ENCODE results near the gene AFG1L. TPM values are rescaled to one million over a fixed set of nuclear protein-coding genes. Genes with fewer than 3 reads are reported as not detected.
"Not testable (repeated sequence)": the region's sequence is repeated elsewhere in the genome, so short reads cannot be mapped to it uniquely, and the experiment has no call there.

AFG1L gene
- total RNA-seq, 1 experiment from 2014 or later, result 7.2 TPM

DNA sequence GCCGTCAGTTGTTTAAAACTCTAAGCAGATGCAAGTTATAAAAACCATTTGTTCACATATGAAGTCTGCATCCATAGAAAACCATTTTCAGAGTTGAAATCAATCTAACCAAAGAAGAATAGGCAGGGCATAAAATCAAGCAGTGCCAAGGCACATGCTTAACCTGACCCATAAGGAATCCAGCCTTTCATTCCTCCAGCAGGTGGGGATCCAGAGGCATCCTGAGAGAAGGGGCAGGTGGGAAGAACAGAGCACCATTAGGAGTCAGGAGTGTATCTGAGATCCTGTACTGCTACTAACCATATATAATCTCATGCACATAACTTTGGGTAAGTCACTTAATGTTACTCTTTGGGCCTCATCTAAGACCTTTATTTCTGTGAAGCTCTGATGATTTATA, 236.5 kb downstream of the AFG1L start:
- H3K9me3 Mint-ChIP-seq (ENCODE audit: unreplicated experiment), result no peaks in the 10 kb centered on the region
- Histone ChIP-seq H3K4me3 (ENCODE audit: low read depth, low read length) (no peak overlapping the region), H3K36me3 (ENCODE audit: control insufficient read depth, insufficient read depth, low read length) (no peaks in the 10 kb centered on the region), H3K4me1 (no peaks in the 10 kb centered on the region), H3K27me3 (replicated peaks; ENCODE audit: control insufficient read depth, insufficient read depth, low read length) (no peaks in the 10 kb centered on the region), H3K9me3 (no peaks in the 10 kb centered on the region)
- peak in 1 of 2 experiments; percentile 17 for DNase-seq
- intact Hi-C loops (cut with micrococcal nuclease; ENCODE audit: unreplicated experiment), result no loop called here
- no peak overlapping the region for H3K4me3 Mint-ChIP-seq (ENCODE audit: unreplicated experiment)
- ChIA-PET POLR2A (no interaction called here), CTCF (interaction anchor here (1.1 kb wide), 1 partner anchor 11 kb away, joined by 3 read pairs; no protein-coding TSS in a partner anchor)
- no peaks in the 10 kb centered on the region for H3K27me3 Mint-ChIP-seq (ENCODE audit: insufficient read depth, unreplicated experiment)
- H3K4me1 Mint-ChIP-seq (ENCODE audit: low read depth, unreplicated experiment), result no peaks in the 10 kb centered on the region
- H3K36me3 Mint-ChIP-seq (ENCODE audit: insufficient read depth, unreplicated experiment), result no peaks in the 10 kb centered on the region
- BruUV-seq (replicated peaks), result no TSS peak
- TF ChIP-seq CTCF (IDR thresholded peaks at IDR 0.05; ENCODE audit: insufficient read depth in 1 of 2, low read depth in 1 of 2, low read length in 1 of 2, severe bottlenecking in 1 of 2, unreplicated experiment in 1 of 2), result peak; percentile 12 to 14
- H3K27ac Mint-ChIP-seq (ENCODE audit: unreplicated experiment), result no peak overlapping the region

DNA sequence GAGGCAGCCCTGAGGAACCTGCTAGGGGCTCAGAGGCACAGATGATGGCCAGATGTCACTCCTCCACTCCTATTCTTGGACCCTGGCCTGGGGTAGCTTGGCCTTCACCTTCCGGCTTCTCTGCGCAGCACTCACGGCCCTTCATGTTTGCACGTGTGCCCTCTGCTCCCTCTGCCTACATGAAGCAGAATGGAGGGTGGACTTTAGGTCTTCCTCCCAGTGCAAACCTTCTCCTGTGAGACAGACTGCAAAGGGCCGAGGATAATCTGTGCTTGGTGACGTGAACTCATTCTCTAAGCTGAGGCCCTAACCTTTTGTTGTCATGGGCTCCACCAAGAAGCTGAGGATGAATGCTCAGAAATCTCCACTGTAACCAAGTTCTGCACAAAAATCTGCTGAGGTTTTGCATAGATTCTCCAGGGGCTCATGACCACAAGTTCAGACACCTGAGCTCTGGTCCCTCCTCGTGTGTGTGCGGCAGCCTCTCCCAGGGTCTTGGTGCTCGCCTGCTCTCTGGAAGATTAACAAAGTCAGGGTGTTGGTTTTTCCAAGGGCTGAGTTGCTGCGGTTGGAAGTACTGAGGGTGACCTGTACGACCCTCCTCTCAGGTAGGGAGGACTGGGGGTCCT, 240.4 kb downstream of the AFG1L start:
- no peaks in the 10 kb centered on the region for H3K27me3 ChIP-seq (replicated peaks; ENCODE audit: control insufficient read depth, insufficient read depth, low read length)
- POLR2A ChIA-PET, result no interaction called here
- CTCF ChIA-PET, result no interaction called here
- no TSS peak for BruUV-seq (replicated peaks)
- intact Hi-C loops (cut with micrococcal nuclease; ENCODE audit: unreplicated experiment), result no loop called here
- no peaks in the 10 kb centered on the region for H3K27me3 Mint-ChIP-seq (ENCODE audit: insufficient read depth, unreplicated experiment)
- no peak for DNase-seq
- no peaks in the 10 kb centered on the region for H3K36me3 ChIP-seq (ENCODE audit: control insufficient read depth, insufficient read depth, low read length)
- no peak overlapping the region for H3K27ac Mint-ChIP-seq (ENCODE audit: unreplicated experiment)
- TF ChIP-seq CTCF (IDR thresholded peaks at IDR 0.05; ENCODE audit: insufficient read depth in 1 of 2, low read depth in 1 of 2, low read length in 1 of 2, severe bottlenecking in 1 of 2, unreplicated experiment in 1 of 2), result no peak
- H3K9me3 ChIP-seq, result 0 out of 2 replicates have a peak, but pooled peaks cover 4% of the 10 kb centered on the region
- no peaks in the 10 kb centered on the region for H3K4me1 ChIP-seq
- no peaks in the 10 kb centered on the region for H3K4me1 Mint-ChIP-seq (ENCODE audit: low read depth, unreplicated experiment)
- no peak overlapping the region for H3K4me3 ChIP-seq (ENCODE audit: low read depth, low read length)
- no peaks in the 10 kb centered on the region for H3K36me3 Mint-ChIP-seq (ENCODE audit: insufficient read depth, unreplicated experiment)
- H3K9me3 Mint-ChIP-seq (ENCODE audit: unreplicated experiment), result no peaks in the 10 kb centered on the region
- H3K4me3 Mint-ChIP-seq (ENCODE audit: unreplicated experiment), result no peak overlapping the region

DNA sequence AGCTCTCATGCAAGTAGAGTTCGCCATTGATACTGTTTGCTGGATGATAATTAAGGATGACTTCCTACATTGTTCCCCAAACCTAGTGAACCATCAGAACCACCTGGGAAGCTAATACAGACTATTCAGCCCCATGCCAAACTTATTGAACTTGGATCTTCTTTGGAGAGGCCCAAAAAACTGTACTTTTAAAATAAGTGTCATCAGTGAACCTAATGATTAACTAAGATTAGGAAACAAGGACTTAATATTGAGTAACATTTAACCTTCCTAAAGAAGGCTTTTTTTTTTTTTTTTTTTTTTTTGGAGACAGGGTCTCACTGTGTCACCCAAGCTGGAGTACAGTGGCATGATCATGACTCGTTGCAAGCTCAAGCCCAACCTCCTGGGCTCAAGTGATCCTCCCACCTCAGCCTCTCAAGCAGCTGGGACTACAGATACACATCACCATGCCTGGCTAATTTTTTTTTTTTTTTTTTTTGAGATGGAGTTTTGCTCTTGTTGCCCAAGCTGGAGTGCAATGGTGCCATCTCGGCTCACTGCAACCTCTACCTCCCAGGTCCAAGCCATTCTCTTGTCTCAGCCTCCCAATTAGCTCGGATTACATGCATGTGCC, 241.2 kb downstream of the AFG1L start:
- POLR2A ChIA-PET, result not testable (repeated sequence)

More for the DNA sequence above, 241.2 kb downstream of the AFG1L start:
- H3K9me3 ChIP-seq; H3K4me3 ChIP-seq (ENCODE audit: low read depth, low read length); H3K9me3 Mint-ChIP-seq (ENCODE audit: unreplicated experiment); H3K36me3 Mint-ChIP-seq (ENCODE audit: insufficient read depth, unreplicated experiment); H3K4me1 Mint-ChIP-seq (ENCODE audit: low read depth, unreplicated experiment); H3K4me1 ChIP-seq; H3K27me3 Mint-ChIP-seq (ENCODE audit: insufficient read depth, unreplicated experiment); BruUV-seq (replicated peaks); H3K27ac Mint-ChIP-seq (ENCODE audit: unreplicated experiment); intact Hi-C loops (cut with micrococcal nuclease; ENCODE audit: unreplicated experiment); DNase-seq; H3K36me3 ChIP-seq (ENCODE audit: control insufficient read depth, insufficient read depth, low read length); H3K4me3 Mint-ChIP-seq (ENCODE audit: unreplicated experiment); H3K27me3 ChIP-seq (replicated peaks; ENCODE audit: control insufficient read depth, insufficient read depth, low read length): not testable (repeated sequence)
- CTCF ChIA-PET, result interaction anchor here (0.7 kb wide), 1 partner anchor 351 kb away, joined by 4 read pairs; no protein-coding TSS in a partner anchor
